ENCODE results near the gene GRSF1.

- TF ChIP-seq CTCF (IDR thresholded peaks at IDR 0.05) (no peak), POLR2A (IDR thresholded peaks at IDR 0.05) (no peak)
Measured at GRCh38 chr4:70831293-70831692, 8.4 kb downstream of the GRSF1 start.
